A549 (cell line): ENCODE data around the gene FEM1A.
"Not testable (repeated sequence)": the region's sequence is repeated elsewhere in the genome, so short reads cannot be mapped to it uniquely, and the experiment has no call there.

Experiments used
- CTCF ChIP-seq: fragments of >200 bp; sonication (Bioruptor Twin); formaldehyde crosslinking; IDR thresholded peaks from 3 replicates; pipeline ENCODE4 v1.5.1; 2016
- EP300 ChIP-seq, 2 experiments: fragments of >200 bp; sonication (Bioruptor Twin); formaldehyde crosslinking; IDR thresholded peaks; 2 replicates in 1 of 2; 3 replicates in 1 of 2; pipeline ENCODE4 v1.6.1; 2016 to 2017
- ZFP36 ChIP-seq: fragments of 450-650 bp; IDR thresholded peaks from 2 replicates; pipeline ENCODE4 v1.6.1; 2014; ENCODE audit warnings: borderline replicate concordance; ENCODE audit not compliant: partially characterized antibody

GRCh38 chr19:4745175-4745574, 46.4 kb upstream of the FEM1A start:
- TF ChIP-seq CTCF; ZFP36; EP300 (IDR thresholded peaks at IDR 0.05): not testable (repeated sequence)
